Lung microvascular endothelial cell (primary cell): ENCODE data around the gene SPATA6. TPM values are rescaled to one million over a fixed set of nuclear protein-coding genes. Genes with fewer than 3 reads are reported as not detected.
"Not testable (repeated sequence)": the region's sequence is repeated elsewhere in the genome, so short reads cannot be mapped to it uniquely, and the experiment has no call there.

Experiments
- DNase-seq, 2 donors: peaks; one replicate each; pipeline versions ENCODE4 v3.0.0 to v3.0.0-alpha.2; 2010; ENCODE audit warnings: low read depth in 2 of 2
- total RNA-seq: library from RNA; depleted of rRNA; stranded (reverse); fragments of >200 nt; gene quantifications from 2 replicates; pipeline ENCODE4 v1.2.1, GENCODE V29; 2014

SPATA6 gene
- total RNA-seq, 1 donor from 2014 or later, result 1.2 TPM

- DNase-seq, result peak in 1 of 2 donors; percentile 1
These were observed 115.1 kb downstream of the SPATA6 start for GRCh38 chr1:48356901-48357300.

GRCh38 chr1:48344373-48344772, 127.6 kb downstream of the SPATA6 start:
- DNase-seq, result no peak

GRCh38 chr1:48341221-48341620, 130.8 kb downstream of the SPATA6 start:
- DNase-seq, result peak in 1 of 2 donors; percentile 79

- DNase-seq, result no peak
These were observed 133.7 kb downstream of the SPATA6 start for GRCh38 chr1:48338257-48338656.

- no peak for DNase-seq
These were observed 138.7 kb downstream of the SPATA6 start for GRCh38 chr1:48333316-48333715.

GRCh38 chr1:48332115-48332514, 139.9 kb downstream of the SPATA6 start:
- no peak for DNase-seq

GRCh38 chr1:48329905-48330304, 142.1 kb downstream of the SPATA6 start:
- no peak for DNase-seq

- no peak for DNase-seq
These were observed 142.5 kb downstream of the SPATA6 start for GRCh38 chr1:48329486-48329885.

GRCh38 chr1:48311829-48312228, 160.2 kb downstream of the SPATA6 start:
- not testable (repeated sequence) for DNase-seq

- no peak for DNase-seq
These were observed 162.4 kb downstream of the SPATA6 start for GRCh38 chr1:48309564-48310082.

- DNase-seq, result no peak
These were observed 169.4 kb downstream of the SPATA6 start for GRCh38 chr1:48302652-48303051.

GRCh38 chr1:48294656-48295055, 177.3 kb downstream of the SPATA6 start:
- DNase-seq, result no peak

GRCh38 chr1:48294094-48294493, 177.9 kb downstream of the SPATA6 start:
- DNase-seq, result not testable (repeated sequence)

- no peak for DNase-seq
These were observed 179.3 kb downstream of the SPATA6 start for GRCh38 chr1:48292706-48293105.

GRCh38 chr1:48291421-48291820, 180.6 kb downstream of the SPATA6 start:
- DNase-seq, result no peak

- no peak for DNase-seq
These were observed 186.5 kb downstream of the SPATA6 start for GRCh38 chr1:48285525-48285924.

GRCh38 chr1:48284696-48285420, 187.1 kb downstream of the SPATA6 start:
- DNase-seq, result not testable (repeated sequence)

- DNase-seq, result not testable (repeated sequence)
These were observed 189.7 kb downstream of the SPATA6 start for GRCh38 chr1:48282329-48282728.

GRCh38 chr1:48277437-48277836, 194.6 kb downstream of the SPATA6 start:
- DNase-seq, result not testable (repeated sequence)

GRCh38 chr1:48266576-48266975, 205.4 kb downstream of the SPATA6 start:
- DNase-seq, result no peak

- DNase-seq, result no peak
These were observed 209.0 kb downstream of the SPATA6 start for GRCh38 chr1:48263041-48263440.

GRCh38 chr1:48261881-48262400, 210.1 kb downstream of the SPATA6 start:
- DNase-seq, result no peak

- DNase-seq, result no peak
These were observed 213.9 kb downstream of the SPATA6 start for GRCh38 chr1:48258106-48258505.
